HCT116 (cell line): ENCODE measurements around the gene MACROD1.

Experiments
- ATF3 ChIP-seq: IDR thresholded peaks from 2 replicates; pipeline ENCODE4 v1.6.1; 2012
- ELF1 ChIP-seq: IDR thresholded peaks from 2 replicates; pipeline ENCODE4 v1.6.1; 2012; ENCODE audit warnings: low read depth, borderline replicate concordance
- EZH2 ChIP-seq: fragments of 200-600 bp; sonication (generic); IDR thresholded peaks from 2 replicates; pipeline ENCODE4 v1.6.1; 2017; ENCODE audit warnings: antibody characterized with exemption, mixed run types
- POLR2A ChIP-seq: IDR thresholded peaks from 2 replicates; pipeline ENCODE4 v1.7.0; 2011; ENCODE audit warnings: borderline replicate concordance; ENCODE audit not compliant: insufficient read depth, insufficient read length; ENCODE audit errors: extremely low read depth
- TCF7L2 ChIP-seq: IDR thresholded peaks from 2 replicates; pipeline ENCODE4 v1.7.0; 2011; ENCODE audit warnings: borderline replicate concordance, inconsistent platforms; ENCODE audit not compliant: insufficient read depth, insufficient read length; ENCODE audit errors: extremely low read depth
- TF ChIP-seq, protein P1 (sequence below), 3 experiments: fragments of 200-600 bp in 1 of 3; sonication (generic) in 1 of 3; IDR thresholded peaks in 2 of 3; conservative IDR thresholded peaks in 1 of 3; 2 replicates each; pipeline ENCODE4 v1.5.1; 2012 to 2017; ENCODE audit warnings: low read depth in 2 of 3, low read length in 2 of 3, antibody characterized with exemption in 1 of 3, borderline replicate concordance in 1 of 3, control low read depth in 1 of 3, mild to moderate bottlenecking in 1 of 3, mixed read lengths in 1 of 3, mixed run types in 1 of 3, moderate library complexity in 1 of 3; ENCODE audit not compliant: insufficient read depth in 1 of 3

DNA sequence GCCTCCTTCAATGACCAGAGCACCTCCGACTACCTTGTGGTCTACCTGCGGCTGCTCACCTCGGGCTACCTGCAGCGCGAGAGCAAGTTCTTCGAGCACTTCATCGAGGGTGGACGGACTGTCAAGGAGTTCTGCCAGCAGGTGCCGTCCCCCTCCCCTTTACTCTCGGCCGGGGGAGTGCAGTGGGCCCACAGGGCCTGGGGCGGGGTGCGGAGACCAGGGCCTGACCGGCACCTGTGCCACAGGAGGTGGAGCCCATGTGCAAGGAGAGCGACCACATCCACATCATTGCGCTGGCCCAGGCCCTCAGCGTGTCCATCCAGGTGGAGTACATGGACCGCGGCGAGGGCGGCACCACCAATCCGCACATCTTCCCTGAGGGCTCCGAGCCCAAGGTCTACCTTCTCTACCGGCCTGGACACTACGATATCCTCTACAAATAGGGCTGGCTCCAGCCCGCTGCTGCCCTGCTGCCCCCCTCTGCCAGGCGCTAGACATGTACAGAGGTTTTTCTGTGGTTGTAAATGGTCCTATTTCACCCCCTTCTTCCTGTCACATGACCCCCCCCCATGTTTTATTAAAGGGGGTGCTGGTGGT, 168.7 kb downstream of the MACROD1 start:
- TF ChIP-seq ATF3: no peak
- no peak for TF ChIP-seq EZH2
- TF ChIP-seq, protein P1, sequence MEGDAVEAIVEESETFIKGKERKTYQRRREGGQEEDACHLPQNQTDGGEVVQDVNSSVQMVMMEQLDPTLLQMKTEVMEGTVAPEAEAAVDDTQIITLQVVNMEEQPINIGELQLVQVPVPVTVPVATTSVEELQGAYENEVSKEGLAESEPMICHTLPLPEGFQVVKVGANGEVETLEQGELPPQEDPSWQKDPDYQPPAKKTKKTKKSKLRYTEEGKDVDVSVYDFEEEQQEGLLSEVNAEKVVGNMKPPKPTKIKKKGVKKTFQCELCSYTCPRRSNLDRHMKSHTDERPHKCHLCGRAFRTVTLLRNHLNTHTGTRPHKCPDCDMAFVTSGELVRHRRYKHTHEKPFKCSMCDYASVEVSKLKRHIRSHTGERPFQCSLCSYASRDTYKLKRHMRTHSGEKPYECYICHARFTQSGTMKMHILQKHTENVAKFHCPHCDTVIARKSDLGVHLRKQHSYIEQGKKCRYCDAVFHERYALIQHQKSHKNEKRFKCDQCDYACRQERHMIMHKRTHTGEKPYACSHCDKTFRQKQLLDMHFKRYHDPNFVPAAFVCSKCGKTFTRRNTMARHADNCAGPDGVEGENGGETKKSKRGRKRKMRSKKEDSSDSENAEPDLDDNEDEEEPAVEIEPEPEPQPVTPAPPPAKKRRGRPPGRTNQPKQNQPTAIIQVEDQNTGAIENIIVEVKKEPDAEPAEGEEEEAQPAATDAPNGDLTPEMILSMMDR (IDR thresholded peaks at IDR 0.05 in 2 of 3, conservative IDR thresholded peaks at IDR 0.05 in 1 of 3; ENCODE audit: borderline replicate concordance in 1 of 3, insufficient read depth in 1 of 3, low read depth in 2 of 3, low read length in 2 of 3): no peak
- no peak for TF ChIP-seq POLR2A
- TF ChIP-seq TCF7L2: no peak
- no peak for TF ChIP-seq ELF1
